Stimulated activated CD8-positive, alpha-beta memory T cell treated with anti-CD3 and anti-CD28 coated beads, Interleukin-12 subunit alpha, Interleukin-12 subunit beta, amount 100 ng/mL, for 1 hour (primary cell): ENCODE measurements around the gene NAPB.

Experiments used
- DNase-seq: peaks from one replicate; pipeline ENCODE4 v3.0.0-alpha.2; 2020; ENCODE audit warnings: low read depth

The NAPB gene

GRCh38 chr20:23404196-23404595 is 17.1 kb downstream of the NAPB start:
- DNase-seq: no peak

DNA sequence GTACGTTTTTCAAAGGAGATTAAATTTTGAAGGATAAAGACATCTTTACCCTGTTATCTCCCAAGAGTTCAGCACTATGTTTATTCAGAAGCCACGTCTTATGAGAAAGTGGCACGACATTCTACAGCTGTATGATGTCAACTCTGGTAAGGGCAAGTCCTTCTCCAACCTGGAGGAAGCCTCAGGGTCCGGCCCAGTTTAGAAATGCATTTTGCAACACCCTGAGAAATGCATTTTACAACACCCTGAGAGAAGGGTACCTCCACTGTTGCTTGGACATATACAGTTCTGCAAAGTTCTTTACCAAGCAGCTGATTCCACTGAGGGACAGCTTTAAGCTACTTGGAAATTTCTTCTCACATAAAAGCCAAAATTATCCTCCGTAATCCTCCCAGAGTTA is 17.5 kb downstream of the NAPB start:
- DNase-seq: no peak

GRCh38 chr20:23401051-23401450 is 20.2 kb downstream of the NAPB start:
- DNase-seq: no peak

GRCh38 chr20:23399568-23400241 is 21.6 kb downstream of the NAPB start:
- no peak for DNase-seq

DNA sequence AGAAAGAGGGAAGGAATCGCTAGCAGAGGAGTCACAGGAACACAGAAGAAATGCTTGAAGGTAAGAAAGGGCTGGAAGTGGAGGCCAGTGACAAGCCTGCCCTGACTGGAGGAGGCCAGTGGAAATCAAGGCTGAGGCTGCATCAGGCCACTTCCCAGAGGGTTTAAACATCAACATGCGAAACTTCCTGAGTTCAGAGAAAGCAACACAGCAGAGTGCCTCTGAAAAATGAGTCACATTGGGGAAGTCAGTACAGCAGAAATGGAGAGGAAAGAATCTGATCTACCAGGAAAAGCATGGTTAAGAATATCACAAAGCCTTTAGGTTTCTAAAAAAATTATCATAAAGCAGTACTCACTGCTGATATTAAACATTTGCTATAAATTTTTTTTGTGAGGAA is 23.3 kb downstream of the NAPB start:
- no peak for DNase-seq

DNA sequence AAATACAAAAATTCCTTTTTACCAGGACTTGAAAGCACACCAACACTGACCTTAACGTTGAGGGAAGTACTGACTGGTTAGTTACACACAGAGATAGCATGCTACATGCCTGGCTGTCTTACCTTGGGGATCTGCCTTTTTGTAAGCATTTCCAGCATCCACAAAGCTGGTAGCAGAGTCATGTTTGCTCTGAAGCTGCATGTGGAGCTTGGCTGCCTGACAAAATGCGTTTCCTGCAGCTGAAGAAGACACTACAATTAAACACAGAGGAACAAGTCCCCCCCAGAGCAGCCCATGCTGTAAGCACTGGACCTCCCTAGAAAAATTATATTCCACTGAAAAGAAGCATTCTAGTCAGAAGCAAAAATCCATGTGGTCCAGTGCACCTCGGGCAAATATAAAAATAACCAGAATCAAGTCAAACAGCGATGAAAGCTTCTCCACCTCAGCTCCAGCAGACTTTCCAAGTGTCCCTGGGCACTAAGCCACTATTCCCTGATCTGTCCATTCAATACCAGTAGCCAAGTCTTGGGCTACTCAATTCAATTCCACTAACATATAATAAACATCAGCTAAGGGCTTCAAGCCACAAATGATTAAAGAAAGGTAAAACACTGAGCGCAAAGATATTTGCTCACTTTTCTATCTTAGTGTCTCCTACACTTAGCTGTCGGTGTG is 24.2 kb downstream of the NAPB start:
- no peak for DNase-seq

DNA sequence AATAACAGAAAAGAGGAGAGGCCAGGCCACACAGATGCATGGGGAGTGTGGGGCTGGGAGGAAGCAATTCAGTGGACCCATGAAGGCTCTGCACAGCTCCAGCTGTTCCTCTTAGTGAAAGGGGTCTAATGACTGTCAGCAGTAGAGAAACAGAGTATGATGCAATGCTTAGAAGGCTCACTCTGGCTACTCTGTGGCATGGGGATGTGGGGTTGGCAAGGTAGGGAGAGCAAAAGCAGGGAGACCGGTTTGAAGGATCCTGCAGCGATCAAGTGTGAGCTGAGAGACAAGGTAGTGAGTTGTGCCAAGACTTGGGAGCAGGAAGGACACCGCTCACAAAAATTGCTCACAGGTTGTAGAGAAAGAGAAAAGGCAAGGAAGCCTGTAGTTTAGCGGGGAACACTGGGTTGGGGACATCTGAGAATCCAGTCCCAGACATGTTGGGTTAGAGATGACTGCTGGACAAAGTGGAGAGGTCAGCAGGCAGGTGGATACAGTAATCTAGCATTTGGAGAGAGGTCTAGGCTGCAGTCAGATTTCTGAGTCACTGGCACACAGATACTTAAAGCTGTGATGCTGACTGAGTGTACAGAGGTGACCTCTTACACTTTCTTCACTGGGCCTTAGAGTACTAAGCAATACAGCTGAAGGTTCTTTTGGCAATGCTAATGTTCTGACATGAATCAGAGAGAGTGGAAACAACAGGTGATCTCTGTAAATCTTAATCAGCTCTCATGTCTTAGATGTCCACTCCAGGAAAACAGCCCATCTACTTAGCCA is 27.1 kb downstream of the NAPB start:
- no peak for DNase-seq

DNA sequence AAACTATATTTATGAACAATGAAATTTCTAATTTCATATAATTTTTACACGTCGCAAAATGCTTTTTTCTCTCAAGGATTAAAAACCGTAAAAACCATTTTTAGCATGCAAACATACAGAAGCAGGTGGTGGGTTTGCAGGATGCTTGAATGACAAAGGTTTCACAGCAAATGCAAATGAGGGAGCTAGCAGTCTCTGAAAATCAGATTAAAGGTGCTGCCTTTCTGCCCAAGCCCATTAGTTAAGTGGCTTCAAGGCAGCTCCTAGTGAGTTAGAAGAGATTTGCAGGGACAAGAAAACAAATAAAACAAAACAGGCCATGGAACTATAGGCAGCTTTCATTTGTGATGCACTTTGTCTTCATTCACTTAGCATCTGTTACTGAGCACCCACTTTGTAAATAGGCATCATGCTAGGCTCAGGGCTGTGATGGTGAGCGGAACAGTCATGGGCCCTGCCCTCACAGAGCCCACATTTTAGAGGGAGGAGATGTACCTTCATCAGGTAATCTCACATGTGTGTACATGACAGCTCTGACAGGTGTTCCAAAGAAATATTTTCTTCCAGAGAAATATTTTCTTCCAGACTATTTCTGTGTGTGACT is 29.5 kb downstream of the NAPB start:
- DNase-seq: no peak

DNA sequence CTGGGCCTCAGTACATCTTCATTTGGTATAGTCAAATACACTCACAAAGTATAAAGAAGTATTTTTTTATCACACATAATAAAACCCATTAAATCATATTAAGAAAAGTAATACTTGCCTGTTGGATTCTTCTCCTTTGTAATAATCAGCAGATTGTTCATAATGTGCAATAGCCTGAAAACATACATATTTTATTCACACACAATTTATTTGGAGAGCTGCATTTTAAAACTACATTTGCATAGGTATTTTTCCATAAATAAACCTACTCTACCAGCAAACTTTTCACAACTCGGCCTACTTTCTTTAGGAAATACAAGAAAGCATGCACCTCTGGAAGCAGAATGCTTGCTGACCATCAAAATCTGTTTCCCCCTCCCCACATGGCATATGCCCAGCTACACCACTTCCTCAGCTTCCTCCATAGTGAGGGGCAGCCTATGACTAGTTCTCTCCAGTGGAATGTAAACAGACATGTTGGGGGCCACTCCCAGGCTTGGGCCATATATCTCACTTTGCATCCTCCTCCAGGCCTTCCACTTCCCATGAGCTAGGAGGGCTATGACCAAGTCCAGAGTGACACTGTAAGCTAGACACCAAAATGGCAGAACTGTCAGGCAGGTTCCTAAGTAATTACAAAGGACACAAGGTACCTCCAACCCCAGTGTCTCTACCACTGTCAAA is 31.1 kb downstream of the NAPB start:
- no peak for DNase-seq

DNA sequence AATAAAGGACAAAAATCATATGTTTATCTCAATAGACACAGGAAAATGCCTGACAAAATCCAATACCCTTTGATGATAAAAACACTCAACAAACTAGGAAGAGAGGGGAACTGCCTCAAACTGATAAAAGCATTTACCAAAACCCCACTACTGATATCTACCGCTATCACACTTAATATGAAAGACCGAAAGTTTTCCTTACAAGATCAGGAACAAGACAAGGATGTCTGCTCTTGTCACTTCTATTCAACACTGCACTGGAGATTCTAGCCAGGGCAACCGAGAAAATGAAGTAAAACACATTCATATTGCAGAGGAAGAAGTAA is 34.2 kb downstream of the NAPB start:
- no peak for DNase-seq

DNA sequence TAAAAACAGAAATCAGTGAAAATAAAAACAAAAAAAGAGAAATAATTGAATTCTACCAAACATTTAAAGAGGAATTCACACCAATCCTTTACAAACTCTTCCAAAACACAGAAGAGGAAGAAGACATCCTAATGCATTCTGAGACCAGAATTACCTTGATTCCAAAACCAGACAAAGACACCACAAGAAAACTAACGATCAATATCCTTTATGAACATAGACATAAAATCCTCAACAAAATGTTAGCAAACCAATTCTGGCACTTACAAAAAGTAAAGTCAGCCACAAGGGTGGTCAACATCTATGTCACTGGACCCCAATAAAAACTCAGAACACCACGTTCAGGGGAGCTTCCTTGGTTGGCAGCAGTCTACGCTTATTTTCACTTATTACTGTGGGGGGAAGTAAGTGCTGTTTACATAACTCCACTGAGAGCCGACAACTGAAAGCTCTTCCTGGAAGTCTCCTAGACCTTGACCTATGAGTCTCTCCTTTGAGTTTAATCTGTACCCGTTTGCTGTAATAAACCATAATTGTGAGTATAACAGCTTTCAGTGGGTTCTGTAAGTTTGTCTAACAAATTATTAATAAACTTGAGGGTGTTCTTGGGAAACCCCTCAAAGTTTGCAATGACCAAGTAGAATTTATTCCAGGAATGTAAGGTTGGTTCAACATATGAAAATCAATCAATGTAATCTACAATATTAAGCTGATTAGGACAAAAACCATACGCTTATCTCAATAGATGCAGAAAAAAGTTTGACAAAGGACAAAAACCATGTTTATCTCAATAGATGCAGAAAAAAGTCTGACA is 34.8 kb downstream of the NAPB start:
- no peak for DNase-seq

- DNase-seq: no peak
Measured at GRCh38 chr20:23381876-23382275, 39.4 kb downstream of the NAPB start.

- no peak for DNase-seq
Measured at GRCh38 chr20:23379772-23380171, 41.5 kb downstream of the NAPB start.

- no peak for DNase-seq
Measured at GRCh38 chr20:23375827-23376226, 45.5 kb downstream of the NAPB start.

GRCh38 chr20:23374441-23374840 is 46.8 kb downstream of the NAPB start:
- DNase-seq: no peak

DNA sequence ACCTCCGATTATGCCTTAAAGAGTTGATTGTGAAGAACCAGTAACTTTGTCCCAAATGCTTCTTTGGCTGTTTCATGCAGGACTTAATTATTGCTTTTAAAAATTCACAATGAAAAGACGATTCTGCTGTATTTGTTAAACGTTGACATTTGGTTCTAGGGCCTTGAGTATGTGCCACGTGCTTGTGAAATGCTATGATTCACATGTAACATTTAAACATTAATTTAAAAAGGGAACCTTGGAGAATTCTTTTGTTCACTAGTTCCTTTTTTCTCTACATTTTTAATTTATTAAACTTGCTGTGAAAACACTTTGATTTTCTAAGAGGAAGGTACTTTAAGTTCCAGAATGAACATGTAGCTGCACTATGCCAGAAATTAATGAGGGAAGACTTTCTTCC is 49.8 kb downstream of the NAPB start:
- no peak for DNase-seq

DNA sequence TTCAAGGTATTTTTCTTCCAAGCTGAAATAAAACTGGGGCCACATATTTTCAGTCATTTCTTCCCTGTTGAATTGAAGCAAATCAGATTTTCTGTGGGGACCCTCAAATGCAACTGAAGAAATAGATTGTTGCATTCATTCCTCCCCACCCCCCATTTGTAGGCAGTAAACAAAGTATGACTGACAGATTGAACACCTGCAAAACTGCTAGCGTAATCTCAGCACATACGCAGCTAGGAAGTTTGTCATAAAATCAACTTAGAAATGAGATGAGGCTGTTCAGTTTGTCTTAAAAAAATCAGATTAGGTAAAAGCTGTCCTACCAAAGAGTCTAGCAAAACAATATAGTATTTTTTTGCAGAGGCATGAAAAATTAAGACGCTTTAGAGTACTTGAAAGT is 50.4 kb downstream of the NAPB start:
- DNase-seq: no peak

- no peak for DNase-seq
Measured at GRCh38 chr20:23370274-23370673, 51.0 kb downstream of the NAPB start.

GRCh38 chr20:23369072-23369823 is 52.0 kb downstream of the NAPB start:
- no peak for DNase-seq

DNA sequence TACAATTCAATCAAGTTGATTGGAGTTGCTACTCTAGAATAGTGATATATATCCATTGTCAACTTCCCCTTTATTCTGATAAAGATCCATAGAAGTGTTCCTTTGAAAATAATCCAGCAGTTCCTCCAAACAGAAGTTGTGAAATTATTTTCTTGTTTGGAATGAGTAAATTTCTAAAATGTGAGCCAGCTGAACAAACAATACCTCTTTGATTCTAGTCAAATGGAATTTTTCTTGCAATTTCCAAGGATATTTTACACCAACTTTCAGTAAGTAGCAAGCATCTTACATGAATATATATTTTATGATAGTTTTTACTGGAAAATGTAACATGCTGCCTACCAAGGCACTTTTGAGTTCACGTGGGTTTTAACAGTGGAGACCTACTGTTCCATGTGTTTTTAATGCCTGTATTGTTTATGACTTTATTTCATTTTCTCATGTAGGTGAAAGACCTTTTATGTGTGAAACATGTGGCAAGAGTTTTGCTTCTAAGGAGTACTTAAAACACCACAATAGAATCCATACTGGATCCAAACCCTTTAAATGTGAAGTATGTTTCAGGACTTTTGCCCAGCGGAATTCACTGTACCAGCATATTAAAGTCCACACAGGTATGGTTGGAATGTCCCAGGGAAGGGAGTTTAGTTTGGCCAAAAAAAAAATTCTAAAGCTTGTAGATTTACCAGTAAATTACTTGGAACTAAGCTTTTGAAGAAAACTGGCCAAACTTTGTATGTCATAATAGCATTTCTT is 52.8 kb downstream of the NAPB start:
- no peak for DNase-seq
